Measurements from ENCODE around the gene CEACAM7. TPM values are rescaled to one million over a fixed set of nuclear protein-coding genes. Genes with fewer than 3 reads are reported as not detected.

Gene CEACAM7
- total RNA-seq, 1 experiment from 2014 or later, result not detected

DNA sequence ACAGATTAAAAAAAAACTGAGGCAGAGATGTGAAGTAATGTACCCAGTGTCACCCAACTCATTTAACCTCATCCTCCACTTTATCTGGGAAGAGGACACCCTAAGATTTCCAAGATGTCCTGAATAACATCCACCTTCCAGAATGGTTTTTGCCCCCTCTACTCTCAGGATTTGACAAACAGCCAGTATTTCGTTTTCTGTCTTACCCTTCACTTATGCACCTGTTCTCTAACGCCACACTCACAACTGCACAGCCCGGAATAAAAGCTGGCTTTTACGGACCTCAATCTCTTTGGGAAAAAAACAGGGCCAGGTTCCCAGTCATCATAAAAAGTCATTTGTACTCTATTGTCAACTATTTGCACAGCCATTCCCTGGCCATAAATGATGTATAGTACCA lies 46.1 kb upstream of the CEACAM7 start (continued):
- TF ChIP-seq ZNF274 (IDR thresholded peaks at IDR 0.05; ENCODE audit: low read depth, low read length), result no peak
- no peak for TF ChIP-seq ZFX (IDR thresholded peaks at IDR 0.05)
- no peak for TF ChIP-seq YY1 (IDR thresholded peaks at IDR 0.05; ENCODE audit: extremely low read depth, insufficient replicate concordance, low read depth, low read length)
- no peak for TF ChIP-seq POLR2A (IDR thresholded peaks at IDR 0.05; ENCODE audit: borderline replicate concordance, extremely low read depth, insufficient read depth, insufficient read length)
- no peak for TF ChIP-seq POLR2AphosphoS5 (IDR thresholded peaks at IDR 0.05; ENCODE audit: low read depth, low read length)
- no peak for TF ChIP-seq CTCF (IDR thresholded peaks at IDR 0.05 in 2 of 3, conservative IDR thresholded peaks at IDR 0.05 in 1 of 3; ENCODE audit: borderline replicate concordance in 1 of 3, insufficient read depth in 1 of 3, low read depth in 2 of 3, low read length in 2 of 3)
- no peak for TF ChIP-seq EGR1 (IDR thresholded peaks at IDR 0.05; ENCODE audit: low read depth)

- TF ChIP-seq ZFX (IDR thresholded peaks at IDR 0.05) (no peak), CTCF (IDR thresholded peaks at IDR 0.05 in 2 of 3, conservative IDR thresholded peaks at IDR 0.05 in 1 of 3; ENCODE audit: borderline replicate concordance in 1 of 3, insufficient read depth in 1 of 3, low read depth in 2 of 3, low read length in 2 of 3) (0 out of 6 replicates have a peak, but pooled peaks of 1 of the 3 experiments have one; percentile 8)
- H3K9me3 ChIP-seq (ENCODE audit: control insufficient read depth in 1 of 2, insufficient read depth in 1 of 2, low read depth in 1 of 2, low read length in 2 of 2), result no peaks in the 10 kb centered on the region
- H3K4me3 ChIP-seq (replicated peaks in 1 of 2; ENCODE audit: low read depth in 1 of 2, low read length in 2 of 2), result no peak overlapping the region
- RAD21 ChIA-PET (ENCODE audit: low non-redundant PET in 1 of 2, low total read pairs in 2 of 2, uncharacterized antibody in 2 of 2, unreplicated experiment in 2 of 2), result no interaction called here
- POLR2A ChIA-PET, result no interaction called here
- no peak overlapping the region for H2AFZ ChIP-seq (ENCODE audit: low read depth, low read length, poor library complexity, severe bottlenecking)
- H3K36me3 ChIP-seq (ENCODE audit: control insufficient read depth in 1 of 2, insufficient read depth in 2 of 2, low read length in 2 of 2), result no peaks in the 10 kb centered on the region
- H3K4me1 ChIP-seq (ENCODE audit: control insufficient read depth in 1 of 2, insufficient read depth in 2 of 2, low read length in 2 of 2), result no peaks in the 10 kb centered on the region
- H3K27me3 ChIP-seq (ENCODE audit: insufficient read depth, low read length), result peaks cover 55% of the 10 kb centered on the region
- no peak overlapping the region for H3K27ac ChIP-seq (ENCODE audit: low read depth, low read length)
- no peaks in the 10 kb centered on the region for H4K20me1 ChIP-seq (ENCODE audit: insufficient read depth)
- no peaks in the 10 kb centered on the region for H3K79me2 ChIP-seq (ENCODE audit: insufficient read depth, low read length)
- H3K4me2 ChIP-seq (ENCODE audit: low read length), result no peak overlapping the region
- intact Hi-C loops (cut with micrococcal nuclease), result no loop called here
- no peak overlapping the region for H3K9ac ChIP-seq (ENCODE audit: low read length)
- BruUV-seq (replicated peaks), result no TSS peak
- CTCF ChIA-PET, result interaction anchor here (0.9 kb wide), 1 partner anchor 19 kb away, joined by 3 read pairs; no protein-coding TSS in a partner anchor
- ATAC-seq, result no peak
- H3K9me2 ChIP-seq (ENCODE audit: insufficient read depth), result no peaks in the 10 kb centered on the region
- no peak for DNase-seq (ENCODE audit: low read depth, low spot score)
These were observed 38.4 kb upstream of the CEACAM7 start for GRCh38 chr19:41726493-41726892.
